GM21360 (cell line): ENCODE results near the gene COL6A3.

Experiments
- ATAC-seq: cut with Tn5 transposase; IDR thresholded peaks from one replicate; pipeline ENCODE4 v1.9.1; 2021; ENCODE audit warnings: mild to moderate bottlenecking, moderate library complexity; ENCODE audit not compliant: unreplicated experiment

The COL6A3 gene

DNA sequence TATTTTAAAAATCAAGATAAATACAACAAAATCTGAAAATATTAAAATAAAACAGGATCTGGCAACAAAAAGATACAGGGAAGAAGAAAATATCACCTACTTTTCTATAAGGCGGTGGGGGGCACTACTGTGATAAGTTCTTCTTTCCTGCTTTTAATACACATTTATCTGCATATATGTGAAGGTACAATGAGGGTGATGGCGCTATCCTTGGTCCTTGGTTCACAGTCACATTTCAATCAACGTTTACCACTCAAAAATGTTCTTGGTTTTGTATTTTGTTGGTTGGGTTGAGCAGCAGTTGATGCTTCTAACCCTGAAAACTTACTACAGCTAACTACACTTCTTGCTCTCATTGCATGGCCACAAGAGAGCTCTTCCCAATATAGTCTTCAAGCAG lies 112.4 kb downstream of the COL6A3 start:
- no peak for ATAC-seq

DNA sequence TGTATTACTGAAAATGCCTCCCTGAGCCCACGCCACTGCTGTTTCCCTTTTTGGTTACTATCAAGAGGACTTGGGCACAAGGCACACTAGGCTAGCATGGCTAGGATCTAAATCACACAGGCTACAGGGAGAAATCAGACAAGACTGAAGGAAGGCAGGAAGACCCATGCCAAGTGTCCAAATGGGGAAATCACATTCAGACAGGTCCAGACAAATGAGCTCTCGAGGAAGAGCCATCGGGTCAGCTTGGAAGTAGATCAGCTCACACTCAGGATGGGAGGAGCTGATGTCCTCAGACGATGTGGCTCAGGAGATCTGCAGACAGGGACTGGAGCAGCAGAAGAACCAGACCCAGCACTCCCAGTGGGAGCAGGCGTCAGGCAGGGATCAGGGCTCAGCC lies 113.2 kb downstream of the COL6A3 start:
- ATAC-seq: no peak

GRCh38 chr2:237299906-237300305 lies 114.1 kb downstream of the COL6A3 start:
- no peak for ATAC-seq

DNA sequence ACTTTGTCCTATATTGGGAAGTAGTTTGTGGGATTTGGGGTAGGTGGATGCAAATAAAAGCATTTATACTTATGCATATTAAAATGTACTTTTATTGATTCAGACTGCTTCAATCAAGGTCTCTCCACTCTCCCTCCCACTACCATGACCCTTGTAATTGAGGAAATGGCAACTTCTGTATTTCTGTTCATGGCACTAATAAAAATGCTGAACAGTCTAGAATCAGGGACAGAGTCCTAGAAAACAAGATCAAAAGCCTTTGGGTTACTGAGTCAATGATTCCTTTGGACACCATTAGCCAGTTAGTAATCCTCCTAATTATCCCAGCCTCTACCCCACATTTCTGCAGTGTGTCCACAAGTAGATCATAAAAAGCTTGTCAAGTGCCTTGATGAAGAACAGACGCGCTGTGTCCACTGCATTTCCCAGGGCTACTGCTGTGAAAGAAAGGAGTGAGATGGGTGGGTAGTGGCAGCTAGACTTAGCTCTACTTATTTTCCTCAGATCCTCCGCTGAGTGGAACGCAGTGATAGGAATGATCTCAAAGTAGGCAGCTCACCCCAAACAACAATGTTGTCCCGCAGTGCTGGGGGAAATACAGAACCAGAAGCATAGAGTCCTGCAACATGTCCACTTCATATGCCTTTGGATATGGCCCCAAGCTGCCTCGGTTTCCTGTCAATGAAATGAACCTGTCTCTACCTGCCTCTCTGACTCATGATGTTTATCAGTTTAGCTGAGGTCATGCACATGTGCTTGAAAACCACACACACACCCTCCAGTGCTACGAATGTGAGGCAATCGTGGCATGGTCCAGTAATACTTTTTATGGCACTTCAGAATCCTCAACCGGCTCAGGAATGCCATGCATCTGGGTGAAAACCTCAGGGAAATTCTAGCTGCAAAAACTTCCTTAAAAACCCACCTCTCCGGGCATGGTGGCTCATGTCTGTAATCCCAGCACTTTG lies 115.5 kb downstream of the COL6A3 start:
- no peak for ATAC-seq

DNA sequence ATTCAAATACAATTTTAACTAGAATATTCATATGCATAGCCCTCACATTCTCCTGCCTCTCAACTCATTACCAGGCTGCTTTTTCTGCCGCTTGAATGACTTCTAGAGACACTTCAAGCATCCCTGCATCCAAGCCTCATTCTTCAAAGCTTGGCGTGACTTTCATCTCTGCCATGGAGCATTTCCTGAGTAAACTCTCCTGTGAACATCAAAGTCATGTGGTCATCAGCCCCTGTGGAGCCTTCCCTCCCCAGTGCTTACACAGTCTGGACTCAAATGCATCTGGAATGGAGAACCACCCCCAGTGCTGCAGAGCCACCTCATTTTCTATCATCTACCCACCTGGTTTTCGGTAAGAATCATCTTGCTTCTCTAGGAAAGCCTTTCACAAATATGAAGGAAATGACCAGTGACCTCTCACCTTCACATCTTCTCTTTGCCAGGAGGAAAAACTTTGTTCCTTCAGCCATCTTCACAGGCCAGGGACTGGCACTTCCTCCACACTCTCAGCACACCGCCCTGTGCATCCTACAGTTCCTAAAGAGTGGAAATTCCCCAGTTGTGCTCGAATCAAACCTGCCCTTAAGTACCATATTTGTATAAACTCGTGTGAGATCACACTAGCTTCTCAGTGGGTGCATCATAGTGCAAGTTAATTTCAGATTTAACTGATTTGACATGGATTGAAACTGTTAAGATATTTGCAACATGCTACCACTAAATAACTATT lies 116.4 kb downstream of the COL6A3 start:
- ATAC-seq: no peak

DNA sequence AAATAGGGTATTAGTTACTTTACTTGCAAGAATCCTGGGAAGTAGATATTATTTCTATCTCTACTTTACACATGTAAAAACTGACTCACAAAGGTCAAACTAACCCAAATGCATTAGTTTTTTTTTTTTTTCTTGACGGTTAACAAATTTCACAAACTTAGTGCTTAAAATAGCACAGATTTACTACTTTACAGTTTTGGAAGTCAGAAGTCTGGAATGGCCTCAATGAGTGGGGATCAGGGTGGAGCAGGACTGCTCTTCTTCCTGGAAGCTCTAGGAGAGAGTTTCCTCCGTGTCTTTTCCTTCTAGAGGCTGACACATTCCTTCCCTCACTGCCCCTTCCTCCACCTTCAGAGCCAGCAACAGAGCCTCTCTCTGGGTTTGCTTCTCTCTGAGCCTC lies 117.2 kb downstream of the COL6A3 start:
- ATAC-seq: no peak

DNA sequence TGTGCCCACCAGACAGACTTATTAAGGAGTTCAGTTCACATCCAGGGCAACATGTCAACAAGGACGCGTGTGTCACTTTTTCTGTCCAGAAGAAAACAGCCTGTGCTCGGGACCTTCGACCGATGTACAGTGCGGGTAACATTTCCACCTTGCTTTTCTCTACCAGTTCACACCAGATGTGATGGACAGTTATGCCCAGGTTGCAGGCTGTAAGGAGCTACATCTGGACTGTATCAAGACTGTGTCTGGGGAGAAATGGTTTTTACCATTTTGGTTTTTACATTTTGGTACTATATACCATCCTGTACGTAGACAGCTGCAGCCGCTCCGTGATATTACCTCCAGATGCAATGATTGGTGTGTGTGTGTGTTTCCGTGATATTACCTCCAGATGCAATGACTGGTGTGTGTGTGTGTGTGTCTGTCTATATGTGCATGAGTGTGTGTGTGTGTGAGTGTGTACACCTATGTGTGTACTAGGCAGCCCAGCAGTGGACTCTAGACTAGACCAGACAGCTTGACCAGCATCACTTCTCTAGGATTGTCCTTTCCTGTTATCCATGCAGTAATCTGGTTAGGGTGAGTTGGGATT lies 118.0 kb downstream of the COL6A3 start:
- ATAC-seq: no peak

DNA sequence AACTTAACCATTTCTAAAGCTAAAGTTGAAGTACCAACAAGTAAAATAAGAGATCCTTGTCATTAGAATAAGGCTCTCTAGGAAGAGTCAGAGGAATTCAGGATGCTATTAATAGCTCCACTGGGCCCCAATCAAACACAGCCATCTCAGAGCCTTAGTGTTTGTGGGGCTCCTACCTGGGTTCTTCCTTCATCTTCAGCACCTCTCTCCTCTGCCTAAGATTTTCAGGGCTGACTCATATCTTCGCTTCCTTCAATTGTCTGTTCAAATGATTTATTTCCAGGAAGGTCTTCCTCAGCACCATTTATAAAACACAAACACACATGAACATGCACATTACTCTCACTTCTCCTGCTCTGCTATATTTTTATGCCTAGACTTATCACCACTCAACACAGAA lies 119.5 kb downstream of the COL6A3 start:
- ATAC-seq: no peak

DNA sequence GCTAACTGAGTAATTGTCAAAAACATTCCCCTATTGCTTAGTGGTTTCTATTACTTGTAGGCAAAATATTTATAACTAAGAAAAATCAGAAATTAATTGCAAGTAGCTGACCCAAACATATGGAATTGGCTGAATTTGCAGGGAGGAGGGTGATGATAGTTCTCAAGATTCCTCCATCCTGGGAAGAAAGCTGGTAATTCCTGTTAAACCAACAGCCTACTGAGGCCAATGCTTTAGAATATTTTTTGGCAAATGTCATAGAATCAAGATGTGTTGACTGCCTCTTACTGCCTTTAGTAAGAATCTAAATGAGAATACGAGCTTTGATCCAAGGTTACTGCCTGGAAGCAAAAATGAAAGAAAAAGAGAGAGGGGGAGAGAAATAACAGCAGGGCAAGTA lies 120.0 kb downstream of the COL6A3 start:
- ATAC-seq: no peak

- ATAC-seq: no peak
Observed at GRCh38 chr2:237291138-237291792, 122.7 kb downstream of the COL6A3 start.

DNA sequence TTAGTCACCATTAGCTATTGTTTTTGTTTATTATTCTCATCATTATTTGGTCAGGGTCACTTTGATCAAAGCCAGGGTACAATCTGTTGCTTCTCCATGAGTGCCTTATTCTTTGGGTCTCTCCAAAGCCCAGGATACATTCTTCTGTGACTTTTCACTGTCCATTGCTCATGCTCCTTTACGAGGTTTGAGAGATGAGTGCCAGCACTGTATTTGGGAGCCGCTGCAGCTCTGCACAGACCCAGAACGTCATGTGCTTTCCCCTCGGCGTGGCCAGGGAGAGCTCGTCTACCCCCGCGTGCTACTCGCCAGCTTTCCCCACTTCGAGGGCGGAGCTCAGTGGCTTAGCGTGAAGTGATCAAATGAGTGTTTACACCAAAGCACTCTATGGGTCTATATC lies 123.7 kb downstream of the COL6A3 start:
- no peak for ATAC-seq

DNA sequence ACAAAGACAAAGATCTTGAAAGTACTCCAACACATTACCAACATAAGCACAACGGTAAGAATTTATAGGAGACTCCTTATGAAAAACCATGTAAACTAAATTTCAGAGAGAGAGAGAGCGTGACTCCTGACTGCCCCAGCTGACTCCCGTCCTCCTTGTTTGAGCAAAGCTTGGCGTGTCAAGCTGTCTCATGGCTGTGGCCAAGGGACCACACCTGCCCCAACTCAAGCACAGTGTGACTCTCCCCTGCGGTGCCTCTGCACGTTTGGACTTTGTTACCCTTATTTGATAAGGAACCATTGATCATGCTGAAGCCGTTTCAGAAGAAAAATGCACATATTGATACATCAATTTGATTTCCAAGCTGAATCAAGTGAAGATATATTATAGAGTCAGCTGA lies 124.8 kb downstream of the COL6A3 start:
- no peak for ATAC-seq

- ATAC-seq: no peak
Observed at GRCh38 chr2:237287872-237288271, 126.1 kb downstream of the COL6A3 start.

GRCh38 chr2:237283131-237283928 lies 130.6 kb downstream of the COL6A3 start:
- ATAC-seq: no peak

DNA sequence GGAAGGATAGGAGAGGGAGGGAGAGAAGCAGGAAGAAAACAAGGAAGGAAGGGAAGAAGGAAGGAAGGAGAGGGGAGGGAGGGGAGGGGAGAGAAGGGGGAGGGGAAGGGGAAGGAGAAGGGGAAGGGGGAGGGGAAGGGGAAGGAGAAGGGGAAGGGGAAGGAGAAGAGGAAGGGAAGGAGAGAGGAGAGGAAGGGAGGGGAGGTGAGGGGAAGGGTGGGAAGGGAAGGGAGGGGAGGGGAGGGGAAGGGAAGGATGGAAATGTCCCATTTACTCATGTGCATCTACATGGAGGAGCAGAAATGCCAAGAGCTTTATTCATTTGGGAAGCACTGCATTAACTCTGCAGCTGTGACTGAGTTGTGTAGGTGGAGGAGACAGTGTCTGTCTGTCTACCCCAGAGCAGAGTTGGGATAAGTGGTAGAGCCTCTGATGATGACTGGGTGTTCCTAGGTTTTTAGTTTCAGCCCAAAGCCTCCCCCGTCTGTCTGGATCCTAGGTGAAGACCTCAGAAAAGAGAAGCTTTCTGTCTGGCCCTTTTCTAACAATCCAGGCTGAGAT lies 131.3 kb downstream of the COL6A3 start:
- no peak for ATAC-seq

GRCh38 chr2:237281836-237282306 lies 132.1 kb downstream of the COL6A3 start:
- ATAC-seq: no peak

- ATAC-seq: no peak
Observed at GRCh38 chr2:237280939-237281338, 133.0 kb downstream of the COL6A3 start.

GRCh38 chr2:237280229-237280628 lies 133.7 kb downstream of the COL6A3 start:
- ATAC-seq: no peak

DNA sequence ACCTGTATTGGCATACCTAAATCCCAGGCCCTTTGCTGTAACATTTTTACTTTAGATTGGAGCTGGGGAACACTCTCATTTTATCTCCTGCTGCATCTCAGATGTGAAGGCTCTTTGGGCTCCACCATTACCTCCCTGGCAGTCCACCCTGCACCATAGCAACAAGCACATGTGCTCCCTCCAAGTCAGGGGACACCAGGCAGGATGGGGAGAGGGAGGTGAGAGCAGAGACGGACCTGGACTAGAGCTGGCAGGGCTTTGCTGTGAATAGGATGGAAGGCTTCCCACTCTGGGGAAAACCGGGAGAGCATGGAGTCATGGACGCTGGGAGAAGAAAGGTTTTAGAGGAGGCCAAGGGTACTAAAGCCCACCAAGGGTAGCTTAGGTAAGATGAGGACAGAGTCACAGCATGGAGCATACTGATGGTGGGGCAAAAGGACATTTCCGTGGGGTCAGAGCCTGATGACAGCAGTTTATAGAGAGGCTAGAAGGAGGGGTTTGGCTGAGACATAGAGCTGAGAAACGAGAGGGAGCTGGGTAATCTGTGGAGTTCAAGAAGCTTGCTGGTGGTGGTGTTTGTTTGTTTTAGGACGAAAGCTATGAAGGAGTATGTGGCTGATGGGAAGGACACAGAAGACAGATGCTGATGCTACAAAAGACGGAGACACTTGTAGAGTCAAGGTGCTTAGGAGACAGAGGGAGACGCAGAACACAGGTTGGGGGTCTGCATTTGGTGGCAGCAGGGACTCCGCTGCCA lies 134.8 kb downstream of the COL6A3 start:
- ATAC-seq: no peak
